Measurements from ENCODE around the gene ACVR1B. TPM values are rescaled to one million over a fixed set of nuclear protein-coding genes. Genes with fewer than 3 reads are reported as not detected.

The ACVR1B gene
- total RNA-seq (2014; rRNA removed; shearing (Covaris generic)), result 8.2 and 11.9 TPM in 2 replicates

DNA sequence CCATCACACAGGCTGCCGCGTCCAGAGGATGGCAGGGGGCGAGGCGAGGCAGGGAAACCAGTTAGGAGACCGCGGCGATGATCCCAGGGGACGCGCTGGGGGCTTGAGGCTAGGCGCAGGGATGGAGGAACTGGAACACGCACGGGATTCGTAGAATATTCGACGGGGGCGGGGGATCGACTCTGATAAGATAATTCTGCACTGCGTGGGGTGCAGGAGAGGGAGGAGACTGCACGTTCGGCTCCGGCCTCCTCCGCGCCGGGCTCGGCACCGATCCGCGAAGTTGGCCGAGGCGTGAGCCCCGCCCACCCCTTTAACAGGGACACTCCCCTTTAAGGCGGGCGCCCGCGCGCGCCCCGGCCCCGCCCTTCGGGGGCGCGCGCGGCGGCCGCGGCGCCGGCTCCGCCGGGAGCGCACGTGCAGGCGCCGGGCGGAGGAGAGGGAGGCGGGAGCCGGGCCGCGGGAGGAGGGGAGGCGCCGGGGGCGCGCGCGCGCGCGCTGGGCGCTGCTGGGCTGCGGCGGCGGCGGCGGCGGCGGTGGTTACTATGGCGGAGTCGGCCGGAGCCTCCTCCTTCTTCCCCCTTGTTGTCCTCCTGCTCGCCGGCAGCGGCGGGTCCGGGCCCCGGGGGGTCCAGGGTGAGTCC, at the start of gene ACVR1B:
TSS of gene ACVR1B (plus strand) at position 501 of the 644 bp plus-strand sequence. CDS start at position 546, 45 bp downstream.

DNA sequence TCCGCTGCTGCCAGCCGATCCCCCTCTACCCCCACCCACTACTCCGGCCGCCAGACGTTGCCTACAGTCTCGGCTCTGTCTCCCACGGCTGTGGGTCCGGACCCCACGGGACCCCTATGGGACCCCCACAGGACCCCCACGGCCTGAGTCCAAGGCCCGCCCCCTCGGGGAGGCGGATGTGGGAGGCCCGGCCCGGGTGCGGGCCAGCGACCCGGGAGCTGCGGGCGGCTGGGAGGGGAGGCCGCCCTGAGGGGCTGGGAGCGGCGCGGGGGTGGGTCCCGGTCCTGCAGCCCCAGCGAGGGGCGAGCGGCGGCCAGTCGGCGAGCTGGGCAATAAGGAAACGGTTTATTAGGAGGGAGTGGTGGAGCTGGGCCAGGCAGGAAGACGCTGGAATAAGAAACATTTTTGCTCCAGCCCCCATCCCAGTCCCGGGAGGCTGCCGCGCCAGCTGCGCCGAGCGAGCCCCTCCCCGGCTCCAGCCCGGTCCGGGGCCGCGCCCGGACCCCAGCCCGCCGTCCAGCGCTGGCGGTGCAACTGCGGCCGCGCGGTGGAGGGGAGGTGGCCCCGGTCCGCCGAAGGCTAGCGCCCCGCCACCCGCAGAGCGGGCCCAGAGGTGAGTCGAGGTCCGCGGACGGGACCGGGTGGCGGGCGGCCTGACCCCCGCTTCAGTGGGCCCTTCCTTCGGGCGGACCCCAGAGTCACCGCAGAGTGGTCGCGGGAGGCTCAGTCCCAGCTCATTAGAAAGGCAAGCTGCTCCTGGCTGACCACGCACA, 44.2 kb upstream of the ACVR1B start, which contains the start of gene ACVRL1:
TSS of gene ACVRL1 (plus strand) at position 422 of the 773 bp plus-strand sequence. CDS start 4,971 bp downstream, outside the sequence.

DNA sequence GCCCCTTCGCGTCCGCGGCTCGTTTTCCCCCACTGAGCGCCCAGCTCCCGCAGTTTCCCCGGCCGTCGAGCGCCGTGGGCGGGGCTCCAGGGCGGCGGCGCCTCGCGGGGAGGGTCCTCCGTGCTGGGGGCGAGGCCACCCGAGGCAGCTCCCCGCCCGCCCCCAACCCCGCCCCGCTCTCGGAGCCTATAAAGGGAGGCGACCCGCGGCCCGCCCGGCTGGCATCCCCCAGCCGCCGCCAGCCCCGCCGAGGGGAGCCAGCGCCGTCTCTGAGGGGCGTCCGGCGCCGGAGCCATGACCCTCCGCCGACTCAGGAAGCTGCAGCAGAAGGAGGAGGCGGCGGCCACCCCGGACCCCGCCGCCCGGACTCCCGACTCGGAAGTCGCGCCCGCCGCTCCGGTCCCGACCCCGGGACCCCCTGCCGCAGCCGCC, 55.2 kb downstream of the ACVR1B start, which contains the start of gene TAMALIN:
TSS of gene TAMALIN (plus strand) at position 221 of the 432 bp plus-strand sequence. CDS start at position 295, 74 bp downstream.

Small RNA genes lying within 50 kb of the gene (small RNA-seq; reads per million reads assigned to genes)
- not detected for gene RNU6-574P

Other genes with a start within 250 kb of the ACVR1B start
- not detected in 2 replicates for gene FIGNL2, start 103.0 kb upstream of the ACVR1B start, total RNA-seq (2014; rRNA removed; shearing (Covaris generic))
- not detected in 2 replicates for gene ANKRD33, start 63.6 kb upstream of the ACVR1B start, total RNA-seq (2014; rRNA removed; shearing (Covaris generic))
- gene ACVRL1, start 44.2 kb upstream of the ACVR1B start, total RNA-seq (2014; rRNA removed; shearing (Covaris generic)), result 0.16 and 0.53 TPM in 2 replicates
- 2.8 and 4.0 TPM in 2 replicates for gene TAMALIN, start 55.2 kb downstream of the ACVR1B start, total RNA-seq (2014; rRNA removed; shearing (Covaris generic))
- gene NR4A1, start 99.7 kb downstream of the ACVR1B start, total RNA-seq (2014; rRNA removed; shearing (Covaris generic)), result 79.1 and 101 TPM in 2 replicates
- gene ATG101, start 118.3 kb downstream of the ACVR1B start, total RNA-seq (2014; rRNA removed; shearing (Covaris generic)), result 199 and 233 TPM in 2 replicates
- 0.58 and 0.72 TPM in 2 replicates for gene SMIM41, start 128.0 kb downstream of the ACVR1B start, total RNA-seq (2014; rRNA removed; shearing (Covaris generic))
- 40.8 and 49.9 TPM in 2 replicates for gene KRT80, start 240.3 kb downstream of the ACVR1B start, total RNA-seq (2014; rRNA removed; shearing (Covaris generic))